A673 (cell line): ENCODE measurements around the gene PDE4A. TPM values are rescaled to one million over a fixed set of nuclear protein-coding genes. Genes with fewer than 3 reads are reported as not detected.
A peak's percentile ranks its signal among the peaks of the same experiment; 100 is the strongest.

ENCODE experiments used
- BruUV-seq: library from RNA; stranded (reverse); fragments of 400-500 nt; replicated peaks from 2 replicates; lab custom pipeline; 2021; lab: Mats Ljungman, UMichigan
- CTCF ChIA-PET: fragments of 300-600 bp; sonication (Branson Sonifier 250); formaldehyde crosslinking; loops from one replicate; lab custom pipeline; 2022; ENCODE audit warnings: antibody characterized with exemption; lab: Charles Lee
- POLR2A ChIA-PET: fragments of 300-600 bp; sonication (Branson Sonifier 250); formaldehyde crosslinking; loops from one replicate; lab custom pipeline; 2022; ENCODE audit warnings: antibody characterized with exemption; ENCODE audit not compliant: low non-redundant PET; lab: Charles Lee
- DNase-seq: peaks from one replicate; pipeline ENCODE4 v3.0.0-alpha.2; 2015; ENCODE audit warnings: low spot score
- H3K27ac ChIP-seq: fragments of 200-600 bp; sonication (generic); 2 replicates; pipeline ENCODE4 v1.5.1; 2016; ENCODE audit warnings: mixed run types, low read depth, mild to moderate bottlenecking, mixed read lengths, antibody characterized with exemption, low read length; ENCODE audit not compliant: poor library complexity, severe bottlenecking
- H3K27me3 ChIP-seq: fragments of 200-600 bp; sonication (generic); replicated peaks from 2 replicates; pipeline ENCODE4 v1.6.1; 2017; ENCODE audit warnings: mixed run types, low read depth, mild to moderate bottlenecking, mixed read lengths, antibody characterized with exemption, low read length; ENCODE audit not compliant: insufficient read depth, poor library complexity
- H3K36me3 ChIP-seq: fragments of 200-600 bp; sonication (generic); 2 replicates; pipeline ENCODE4 v1.6.1; 2016; ENCODE audit warnings: mixed run types, mild to moderate bottlenecking, mixed read lengths, antibody characterized with exemption, low read length; ENCODE audit not compliant: insufficient read depth, poor library complexity, severe bottlenecking
- H3K4me1 ChIP-seq: fragments of 200-600 bp; sonication (generic); 2 replicates; pipeline ENCODE4 v1.6.1; 2017; ENCODE audit warnings: mixed run types, mild to moderate bottlenecking, mixed read lengths, antibody characterized with exemption, low read length; ENCODE audit not compliant: insufficient read depth, poor library complexity, severe bottlenecking
- H3K4me3 ChIP-seq: fragments of 200-600 bp; sonication (generic); 2 replicates; pipeline ENCODE4 v1.5.1; 2016; ENCODE audit warnings: low read depth, mixed run types, mild to moderate bottlenecking, mixed read lengths, low read length; ENCODE audit not compliant: poor library complexity, severe bottlenecking
- H3K9me3 ChIP-seq: fragments of 200-600 bp; sonication (generic); 2 replicates; pipeline ENCODE4 v1.6.1; 2016; ENCODE audit warnings: mixed run types, low read depth, mild to moderate bottlenecking, mixed read lengths, antibody characterized with exemption, low read length; ENCODE audit not compliant: poor library complexity, severe bottlenecking
- EZH2 ChIP-seq: fragments of 200-600 bp; sonication (generic); IDR thresholded peaks from 2 replicates; pipeline ENCODE4 v1.6.1; 2017; ENCODE audit warnings: borderline replicate concordance, low read depth, mild to moderate bottlenecking, mixed read lengths, antibody characterized with exemption, low read length; ENCODE audit not compliant: poor library complexity, severe bottlenecking
- intact Hi-C: fragments of 100-400 bp; cut with micrococcal nuclease; formaldehyde crosslinking; loops from one replicate; pipeline ENCODE4 v1.10.0; 2022; ENCODE audit not compliant: unreplicated experiment
- total RNA-seq: library from RNA; stranded (reverse); gene quantifications from 2 replicates; pipeline ENCODE4 v1.2.3, GENCODE V29; 2021
- TF ChIP-seq, protein P1 (sequence below): fragments of 300-800, 200-600 bp; sonication (generic); conservative IDR thresholded peaks from 2 replicates; pipeline ENCODE4 v1.5.1; 2017; ENCODE audit warnings: low read depth, mild to moderate bottlenecking, antibody characterized with exemption, low read length, moderate library complexity, mixed read lengths

The PDE4A gene
- total RNA-seq, 1 experiment from 2014 or later, result 40.1 TPM

DNA sequence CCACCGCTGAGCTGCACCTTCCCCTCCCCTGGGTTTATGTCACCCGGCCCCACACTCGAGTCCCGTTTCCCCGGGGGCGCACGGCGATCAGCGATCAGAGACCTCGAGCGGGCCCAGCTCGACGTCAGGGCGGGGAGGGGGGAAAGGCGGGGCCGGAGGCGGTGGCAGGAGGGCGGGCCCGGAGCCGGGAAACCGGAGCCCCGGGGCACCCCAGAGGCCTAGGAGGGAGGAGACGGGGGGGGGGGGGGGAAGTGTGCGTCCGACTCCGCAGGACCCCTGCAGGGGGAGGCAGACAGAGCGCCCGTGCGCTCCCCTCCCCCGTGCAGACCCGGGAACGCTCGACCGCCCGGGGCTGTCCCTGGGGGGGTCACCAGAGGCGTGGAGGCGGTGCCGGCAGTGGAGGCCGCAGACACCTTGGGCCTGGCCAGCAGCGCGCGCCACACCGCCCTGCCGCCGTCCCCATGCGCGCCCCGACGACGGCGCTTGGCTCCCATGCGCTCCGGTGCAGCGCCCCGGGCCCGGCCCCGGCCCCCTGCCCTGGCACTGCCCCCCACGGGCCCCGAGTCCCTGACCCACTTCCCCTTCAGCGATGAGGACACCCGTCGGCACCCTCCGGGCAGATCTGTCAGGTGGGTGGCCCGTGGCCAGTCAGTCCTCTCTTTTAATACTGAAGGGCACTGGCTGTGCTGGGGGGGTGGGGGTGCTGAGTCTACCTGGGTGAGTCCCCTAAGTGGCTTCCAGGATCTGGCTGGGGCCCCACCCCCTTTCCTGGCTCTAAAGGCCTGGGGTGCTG is 11.8 kb downstream of the PDE4A start:
- intact Hi-C loops, result no loop called here
- TF ChIP-seq, protein P1, sequence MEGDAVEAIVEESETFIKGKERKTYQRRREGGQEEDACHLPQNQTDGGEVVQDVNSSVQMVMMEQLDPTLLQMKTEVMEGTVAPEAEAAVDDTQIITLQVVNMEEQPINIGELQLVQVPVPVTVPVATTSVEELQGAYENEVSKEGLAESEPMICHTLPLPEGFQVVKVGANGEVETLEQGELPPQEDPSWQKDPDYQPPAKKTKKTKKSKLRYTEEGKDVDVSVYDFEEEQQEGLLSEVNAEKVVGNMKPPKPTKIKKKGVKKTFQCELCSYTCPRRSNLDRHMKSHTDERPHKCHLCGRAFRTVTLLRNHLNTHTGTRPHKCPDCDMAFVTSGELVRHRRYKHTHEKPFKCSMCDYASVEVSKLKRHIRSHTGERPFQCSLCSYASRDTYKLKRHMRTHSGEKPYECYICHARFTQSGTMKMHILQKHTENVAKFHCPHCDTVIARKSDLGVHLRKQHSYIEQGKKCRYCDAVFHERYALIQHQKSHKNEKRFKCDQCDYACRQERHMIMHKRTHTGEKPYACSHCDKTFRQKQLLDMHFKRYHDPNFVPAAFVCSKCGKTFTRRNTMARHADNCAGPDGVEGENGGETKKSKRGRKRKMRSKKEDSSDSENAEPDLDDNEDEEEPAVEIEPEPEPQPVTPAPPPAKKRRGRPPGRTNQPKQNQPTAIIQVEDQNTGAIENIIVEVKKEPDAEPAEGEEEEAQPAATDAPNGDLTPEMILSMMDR, result no peak
- H3K27ac ChIP-seq, result peak overlapping the region; percentile 75
- BruUV-seq, result no TSS peak
- no peaks in the 10 kb centered on the region for H3K36me3 ChIP-seq
- POLR2A ChIA-PET, result no interaction called here
- H3K27me3 ChIP-seq, result no peaks in the 10 kb centered on the region
- peak; percentile 61 for DNase-seq
- H3K4me1 ChIP-seq, result peaks cover 14% of the 10 kb centered on the region
- peak overlapping the region; percentile 41 for H3K4me3 ChIP-seq
- CTCF ChIA-PET, result interaction anchor here (0.6 to 1.1 kb wide), 3 partner anchors 12 to 376 kb away, joined by 3 to 11 read pairs (median 8); partner anchors contain the start of gene PDE4A
- H3K9me3 ChIP-seq, result no peaks in the 10 kb centered on the region

DNA sequence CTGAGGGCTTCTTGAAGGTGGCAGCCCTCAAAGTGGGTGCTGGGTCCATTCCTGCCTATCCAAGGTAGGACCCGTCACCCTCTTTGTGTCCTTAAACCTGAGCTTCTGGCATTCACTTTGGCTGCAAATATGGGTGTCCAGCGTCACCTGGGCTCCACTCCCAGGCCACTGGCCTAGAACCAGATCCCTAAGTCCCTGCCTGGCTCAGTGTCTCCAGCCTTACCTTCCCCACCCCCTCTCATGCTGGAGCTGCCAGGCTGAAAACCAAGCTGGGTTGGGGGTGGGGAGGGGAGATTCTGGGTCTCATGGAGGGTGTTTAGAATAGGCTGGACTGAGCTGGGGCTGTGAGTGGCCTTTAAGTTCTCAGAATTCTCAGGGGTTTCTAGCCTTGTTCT is 12.4 kb downstream of the PDE4A start:
- no peaks in the 10 kb centered on the region for H3K27me3 ChIP-seq
- TF ChIP-seq, protein P1, result no peak
- no peak for TF ChIP-seq EZH2
- ChIA-PET CTCF (interaction anchor here (1.1 kb wide), 1 partner anchor 13 kb away, joined by 3 read pairs; the partner anchor contains the start of gene PDE4A), POLR2A (no interaction called here)
- H3K4me1 ChIP-seq, result peaks cover 14% of the 10 kb centered on the region
- no peaks in the 10 kb centered on the region for H3K36me3 ChIP-seq
- intact Hi-C loops, result no loop called here
- peak overlapping the region; percentile 75 for H3K27ac ChIP-seq
- H3K4me3 ChIP-seq, result peak overlapping the region; percentile 41
- BruUV-seq, result no TSS peak
- no peak for DNase-seq
- no peaks in the 10 kb centered on the region for H3K9me3 ChIP-seq

DNA sequence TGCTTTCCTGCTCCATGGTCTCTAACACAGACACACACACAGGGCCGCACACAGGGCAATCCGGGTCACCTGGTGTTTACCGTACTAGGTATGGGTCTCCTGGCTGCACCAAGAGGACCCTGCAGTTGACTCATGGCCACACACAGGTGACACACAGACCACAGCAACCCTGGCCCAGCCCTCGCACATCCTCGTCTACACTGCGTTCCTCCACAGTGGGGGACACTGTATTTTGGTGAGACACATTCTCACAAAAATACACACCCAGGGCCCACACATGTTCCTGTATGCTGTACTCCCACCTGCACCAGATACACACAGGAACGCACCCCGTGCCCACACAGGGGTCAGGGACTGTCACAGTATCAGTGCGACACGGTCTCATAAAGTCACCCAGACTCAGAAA is 12.8 kb downstream of the PDE4A start:
- POLR2A ChIA-PET, result no interaction called here
- H3K36me3 ChIP-seq, result no peaks in the 10 kb centered on the region
- DNase-seq, result no peak

More for the DNA sequence above, 12.8 kb downstream of the PDE4A start:
- Histone ChIP-seq H3K27me3 (no peaks in the 10 kb centered on the region), H3K27ac (peak overlapping the region; percentile 75), H3K4me1 (peaks cover 14% of the 10 kb centered on the region), H3K9me3 (no peaks in the 10 kb centered on the region), H3K4me3 (no peak overlapping the region)
- no TSS peak for BruUV-seq
- intact Hi-C loops, result no loop called here
- CTCF ChIA-PET, result interaction anchor here (1.1 kb wide), 1 partner anchor 13 kb away, joined by 3 read pairs; the partner anchor contains the start of gene PDE4A
- TF ChIP-seq EZH2, result no peak
- TF ChIP-seq, protein P1, result no peak
